ENCODE results near the gene FCMR. TPM values are rescaled to one million over a fixed set of nuclear protein-coding genes. Genes with fewer than 3 reads are reported as not detected.

Gene FCMR
- total and polyA plus RNA-seq, 9 of the 15 experiments (the other 6 are each of a cell fraction or from before 2014, with no cell fraction given) = 0.11 to 0.82 (median 0.20) TPM; not detected in 5

DNA sequence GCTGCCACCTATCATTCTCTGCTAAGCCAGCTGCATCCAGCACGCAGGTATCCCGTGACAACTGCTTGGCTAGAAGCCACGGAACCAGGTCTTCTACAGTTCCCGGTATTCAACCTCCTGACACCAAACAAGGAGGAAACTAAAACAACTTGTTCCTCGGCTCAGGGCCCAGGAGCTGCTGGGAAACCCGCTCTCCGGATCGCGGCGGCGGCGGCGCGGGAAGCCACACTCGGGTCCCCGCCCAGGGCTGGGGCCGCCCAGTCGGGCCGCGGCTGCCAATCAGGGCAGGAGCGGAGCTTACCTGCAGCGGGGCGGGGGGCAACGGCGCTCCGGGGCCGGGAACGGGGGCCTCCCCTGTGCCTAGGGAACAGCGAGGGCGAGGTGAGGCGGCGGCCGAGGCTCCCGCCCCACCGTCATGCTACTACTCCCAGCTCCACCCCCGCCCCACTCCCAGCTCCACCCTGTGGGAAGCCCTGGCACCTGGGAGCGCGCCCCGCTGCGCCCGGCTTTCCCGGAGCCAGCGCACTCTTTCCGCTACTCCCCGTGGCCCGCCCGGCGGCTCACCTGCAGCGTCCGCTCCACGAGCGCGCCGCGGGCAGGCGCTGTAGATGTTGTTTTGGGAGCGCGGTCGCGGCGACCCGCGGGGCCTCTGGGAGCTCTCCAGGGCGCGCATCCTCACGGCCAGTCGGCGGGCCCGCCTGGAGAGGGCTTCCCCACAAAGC is 12.4 kb downstream of the FCMR start (continued):
- TF ChIP-seq, protein P1, sequence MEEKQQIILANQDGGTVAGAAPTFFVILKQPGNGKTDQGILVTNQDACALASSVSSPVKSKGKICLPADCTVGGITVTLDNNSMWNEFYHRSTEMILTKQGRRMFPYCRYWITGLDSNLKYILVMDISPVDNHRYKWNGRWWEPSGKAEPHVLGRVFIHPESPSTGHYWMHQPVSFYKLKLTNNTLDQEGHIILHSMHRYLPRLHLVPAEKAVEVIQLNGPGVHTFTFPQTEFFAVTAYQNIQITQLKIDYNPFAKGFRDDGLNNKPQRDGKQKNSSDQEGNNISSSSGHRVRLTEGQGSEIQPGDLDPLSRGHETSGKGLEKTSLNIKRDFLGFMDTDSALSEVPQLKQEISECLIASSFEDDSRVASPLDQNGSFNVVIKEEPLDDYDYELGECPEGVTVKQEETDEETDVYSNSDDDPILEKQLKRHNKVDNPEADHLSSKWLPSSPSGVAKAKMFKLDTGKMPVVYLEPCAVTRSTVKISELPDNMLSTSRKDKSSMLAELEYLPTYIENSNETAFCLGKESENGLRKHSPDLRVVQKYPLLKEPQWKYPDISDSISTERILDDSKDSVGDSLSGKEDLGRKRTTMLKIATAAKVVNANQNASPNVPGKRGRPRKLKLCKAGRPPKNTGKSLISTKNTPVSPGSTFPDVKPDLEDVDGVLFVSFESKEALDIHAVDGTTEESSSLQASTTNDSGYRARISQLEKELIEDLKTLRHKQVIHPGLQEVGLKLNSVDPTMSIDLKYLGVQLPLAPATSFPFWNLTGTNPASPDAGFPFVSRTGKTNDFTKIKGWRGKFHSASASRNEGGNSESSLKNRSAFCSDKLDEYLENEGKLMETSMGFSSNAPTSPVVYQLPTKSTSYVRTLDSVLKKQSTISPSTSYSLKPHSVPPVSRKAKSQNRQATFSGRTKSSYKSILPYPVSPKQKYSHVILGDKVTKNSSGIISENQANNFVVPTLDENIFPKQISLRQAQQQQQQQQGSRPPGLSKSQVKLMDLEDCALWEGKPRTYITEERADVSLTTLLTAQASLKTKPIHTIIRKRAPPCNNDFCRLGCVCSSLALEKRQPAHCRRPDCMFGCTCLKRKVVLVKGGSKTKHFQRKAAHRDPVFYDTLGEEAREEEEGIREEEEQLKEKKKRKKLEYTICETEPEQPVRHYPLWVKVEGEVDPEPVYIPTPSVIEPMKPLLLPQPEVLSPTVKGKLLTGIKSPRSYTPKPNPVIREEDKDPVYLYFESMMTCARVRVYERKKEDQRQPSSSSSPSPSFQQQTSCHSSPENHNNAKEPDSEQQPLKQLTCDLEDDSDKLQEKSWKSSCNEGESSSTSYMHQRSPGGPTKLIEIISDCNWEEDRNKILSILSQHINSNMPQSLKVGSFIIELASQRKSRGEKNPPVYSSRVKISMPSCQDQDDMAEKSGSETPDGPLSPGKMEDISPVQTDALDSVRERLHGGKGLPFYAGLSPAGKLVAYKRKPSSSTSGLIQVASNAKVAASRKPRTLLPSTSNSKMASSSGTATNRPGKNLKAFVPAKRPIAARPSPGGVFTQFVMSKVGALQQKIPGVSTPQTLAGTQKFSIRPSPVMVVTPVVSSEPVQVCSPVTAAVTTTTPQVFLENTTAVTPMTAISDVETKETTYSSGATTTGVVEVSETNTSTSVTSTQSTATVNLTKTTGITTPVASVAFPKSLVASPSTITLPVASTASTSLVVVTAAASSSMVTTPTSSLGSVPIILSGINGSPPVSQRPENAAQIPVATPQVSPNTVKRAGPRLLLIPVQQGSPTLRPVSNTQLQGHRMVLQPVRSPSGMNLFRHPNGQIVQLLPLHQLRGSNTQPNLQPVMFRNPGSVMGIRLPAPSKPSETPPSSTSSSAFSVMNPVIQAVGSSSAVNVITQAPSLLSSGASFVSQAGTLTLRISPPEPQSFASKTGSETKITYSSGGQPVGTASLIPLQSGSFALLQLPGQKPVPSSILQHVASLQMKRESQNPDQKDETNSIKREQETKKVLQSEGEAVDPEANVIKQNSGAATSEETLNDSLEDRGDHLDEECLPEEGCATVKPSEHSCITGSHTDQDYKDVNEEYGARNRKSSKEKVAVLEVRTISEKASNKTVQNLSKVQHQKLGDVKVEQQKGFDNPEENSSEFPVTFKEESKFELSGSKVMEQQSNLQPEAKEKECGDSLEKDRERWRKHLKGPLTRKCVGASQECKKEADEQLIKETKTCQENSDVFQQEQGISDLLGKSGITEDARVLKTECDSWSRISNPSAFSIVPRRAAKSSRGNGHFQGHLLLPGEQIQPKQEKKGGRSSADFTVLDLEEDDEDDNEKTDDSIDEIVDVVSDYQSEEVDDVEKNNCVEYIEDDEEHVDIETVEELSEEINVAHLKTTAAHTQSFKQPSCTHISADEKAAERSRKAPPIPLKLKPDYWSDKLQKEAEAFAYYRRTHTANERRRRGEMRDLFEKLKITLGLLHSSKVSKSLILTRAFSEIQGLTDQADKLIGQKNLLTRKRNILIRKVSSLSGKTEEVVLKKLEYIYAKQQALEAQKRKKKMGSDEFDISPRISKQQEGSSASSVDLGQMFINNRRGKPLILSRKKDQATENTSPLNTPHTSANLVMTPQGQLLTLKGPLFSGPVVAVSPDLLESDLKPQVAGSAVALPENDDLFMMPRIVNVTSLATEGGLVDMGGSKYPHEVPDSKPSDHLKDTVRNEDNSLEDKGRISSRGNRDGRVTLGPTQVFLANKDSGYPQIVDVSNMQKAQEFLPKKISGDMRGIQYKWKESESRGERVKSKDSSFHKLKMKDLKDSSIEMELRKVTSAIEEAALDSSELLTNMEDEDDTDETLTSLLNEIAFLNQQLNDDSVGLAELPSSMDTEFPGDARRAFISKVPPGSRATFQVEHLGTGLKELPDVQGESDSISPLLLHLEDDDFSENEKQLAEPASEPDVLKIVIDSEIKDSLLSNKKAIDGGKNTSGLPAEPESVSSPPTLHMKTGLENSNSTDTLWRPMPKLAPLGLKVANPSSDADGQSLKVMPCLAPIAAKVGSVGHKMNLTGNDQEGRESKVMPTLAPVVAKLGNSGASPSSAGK (IDR thresholded peaks at IDR 0.05) = 0 out of 2 replicates have a peak, but pooled peaks have one; percentile 32
- TF ChIP-seq KDM5B (IDR thresholded peaks at IDR 0.05; ENCODE audit: insufficient replicate concordance, low read depth, low read length) (peak; percentile 35), SMARCA5 (IDR thresholded peaks at IDR 0.05) (no peak), TEAD2 (tag; IDR thresholded peaks at IDR 0.05) (no peak), CTBP1 (IDR thresholded peaks at IDR 0.05; ENCODE audit: borderline replicate concordance) (peak; percentile 68; the same call in 1 of the 2 replicates), RCOR1 (IDR thresholded peaks at IDR 0.05; ENCODE audit: borderline replicate concordance in 1 of 2, low read depth in 2 of 2, low read length in 2 of 2) (0 out of 4 replicates have a peak, but pooled peaks of 1 of the 2 experiments have one; percentile 7), EGR1 (conservative IDR thresholded peaks at IDR 0.05) (peak; percentile 36; the same call in 1 of the 2 replicates), ZBTB1 (CRISPR knock-in tag; IDR thresholded peaks at IDR 0.05; ENCODE audit: borderline replicate concordance, low read depth) (no peak), MAZ (CRISPR knock-in tag; conservative IDR thresholded peaks at IDR 0.05 in 1 of 2, IDR thresholded peaks at IDR 0.05 in 1 of 2) (peak; percentile 30 to 40; a peak in 3 of 4 replicates), MAFF (IDR thresholded peaks at IDR 0.05; ENCODE audit: low read length) (no peak), RBFOX2 (IDR thresholded peaks at IDR 0.05; ENCODE audit: low read depth, low read length) (peak; percentile 29; the same call in 1 of the 2 replicates), ZFX (CRISPR knock-in tag; IDR thresholded peaks at IDR 0.05) (peak; percentile 26; the same call in 1 of the 2 replicates), HDAC6 (IDR thresholded peaks at IDR 0.05; ENCODE audit: low read depth, low read length) (peak; percentile 85; the same call in 1 of the 2 replicates)
- TF ChIP-seq, protein P2, sequence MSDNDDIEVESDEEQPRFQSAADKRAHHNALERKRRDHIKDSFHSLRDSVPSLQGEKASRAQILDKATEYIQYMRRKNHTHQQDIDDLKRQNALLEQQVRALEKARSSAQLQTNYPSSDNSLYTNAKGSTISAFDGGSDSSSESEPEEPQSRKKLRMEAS (CRISPR knock-in tag; IDR thresholded peaks at IDR 0.05) = 0 out of 2 replicates have a peak, but pooled peaks have one; percentile 37

Measured in K562 (cell line).